Measurements from ENCODE around the gene EXOC3L4. TPM values are rescaled to one million over a fixed set of nuclear protein-coding genes. Genes with fewer than 3 reads are reported as not detected.
"Not testable (repeated sequence)": the region's sequence is repeated elsewhere in the genome, so short reads cannot be mapped to it uniquely, and the experiment has no call there.

Gene EXOC3L4
- total RNA-seq, 1 donor from 2014 or later = not detected

- Mint-ChIP-seq H3K27ac (no peak overlapping the region), H3K36me3 (ENCODE audit: low read depth) (no peaks in the 10 kb centered on the region), H3K4me3 (no peak overlapping the region), H3K9me3 (no peaks in the 10 kb centered on the region), H3K27me3 (peaks cover 15% of the 10 kb centered on the region), H3K4me1 (no peaks in the 10 kb centered on the region)
- TF ChIP-seq CTCF (IDR thresholded peaks at IDR 0.05) = no peak
- DNase-seq (no peak), ATAC-seq (ENCODE audit: low read depth) (no peak)
- CTCF ChIA-PET = no interaction called here
- intact Hi-C loops (cut with micrococcal nuclease) = no loop called here
- POLR2A ChIA-PET = no interaction called here
These were observed 60.5 kb downstream of the EXOC3L4 start for GRCh38 chr14:103155010-103155409.

- H3K9me3 Mint-ChIP-seq; H3K27ac Mint-ChIP-seq; DNase-seq; intact Hi-C loops (cut with micrococcal nuclease); ATAC-seq (ENCODE audit: low read depth); POLR2A ChIA-PET; H3K4me1 Mint-ChIP-seq; H3K36me3 Mint-ChIP-seq (ENCODE audit: low read depth); H3K4me3 Mint-ChIP-seq; CTCF ChIA-PET: not testable (repeated sequence)
- peaks cover 15% of the 10 kb centered on the region for H3K27me3 Mint-ChIP-seq
These were observed 60.9 kb downstream of the EXOC3L4 start for GRCh38 chr14:103155416-103155815.

- no peak overlapping the region for H3K27ac Mint-ChIP-seq
- ChIA-PET POLR2A (no interaction called here), CTCF (no interaction called here)
- intact Hi-C loops (cut with micrococcal nuclease) = no loop called here
- H3K27me3 Mint-ChIP-seq = peaks cover 13% of the 10 kb centered on the region
- no peak for DNase-seq
- H3K36me3 Mint-ChIP-seq (ENCODE audit: low read depth) = no peaks in the 10 kb centered on the region
- H3K4me3 Mint-ChIP-seq = no peak overlapping the region
- no peaks in the 10 kb centered on the region for H3K9me3 Mint-ChIP-seq
- ATAC-seq (ENCODE audit: low read depth) = no peak
- no peak for TF ChIP-seq CTCF (IDR thresholded peaks at IDR 0.05)
- H3K4me1 Mint-ChIP-seq = no peaks in the 10 kb centered on the region
These were observed 61.4 kb downstream of the EXOC3L4 start for GRCh38 chr14:103155826-103156394.

- H3K9me3 Mint-ChIP-seq = no peaks in the 10 kb centered on the region
- no peaks in the 10 kb centered on the region for H3K36me3 Mint-ChIP-seq (ENCODE audit: low read depth)
- ATAC-seq (ENCODE audit: low read depth) = no peak
- peaks cover 9% of the 10 kb centered on the region for H3K27me3 Mint-ChIP-seq
- H3K4me1 Mint-ChIP-seq = no peaks in the 10 kb centered on the region
- no peak for TF ChIP-seq CTCF (IDR thresholded peaks at IDR 0.05)
- ChIA-PET CTCF (interaction anchor here (0.8 kb wide), 1 partner anchor 15 kb away, joined by 3 read pairs; no protein-coding TSS in a partner anchor), POLR2A (no interaction called here)
- no peak for DNase-seq
- H3K4me3 Mint-ChIP-seq = no peak overlapping the region
- intact Hi-C loops (cut with micrococcal nuclease) = no loop called here
- no peak overlapping the region for H3K27ac Mint-ChIP-seq
These were observed 62.3 kb downstream of the EXOC3L4 start for GRCh38 chr14:103156651-103157378.

GRCh38 chr14:103157969-103158368 is 63.4 kb downstream of the EXOC3L4 start:
- Mint-ChIP-seq H3K9me3 (no peaks in the 10 kb centered on the region), H3K36me3 (ENCODE audit: low read depth) (no peaks in the 10 kb centered on the region), H3K27me3 (peaks cover 14% of the 10 kb centered on the region), H3K4me1 (no peaks in the 10 kb centered on the region), H3K27ac (no peak overlapping the region), H3K4me3 (no peak overlapping the region)
- intact Hi-C loops (cut with micrococcal nuclease) = no loop called here
- no peak for ATAC-seq (ENCODE audit: low read depth)
- TF ChIP-seq CTCF (IDR thresholded peaks at IDR 0.05) = no peak
- no peak for DNase-seq
- POLR2A ChIA-PET = no interaction called here
- CTCF ChIA-PET = no interaction called here
